GM21515 (cell line): ENCODE measurements around the gene PRAMEF17.
"Not testable (repeated sequence)": the region's sequence is repeated elsewhere in the genome, so short reads cannot be mapped to it uniquely, and the experiment has no call there.

Source experiments
- ATAC-seq: cut with Tn5 transposase; IDR thresholded peaks from one replicate; pipeline ENCODE4 v1.9.1; 2021; ENCODE audit not compliant: unreplicated experiment

Gene PRAMEF17

DNA sequence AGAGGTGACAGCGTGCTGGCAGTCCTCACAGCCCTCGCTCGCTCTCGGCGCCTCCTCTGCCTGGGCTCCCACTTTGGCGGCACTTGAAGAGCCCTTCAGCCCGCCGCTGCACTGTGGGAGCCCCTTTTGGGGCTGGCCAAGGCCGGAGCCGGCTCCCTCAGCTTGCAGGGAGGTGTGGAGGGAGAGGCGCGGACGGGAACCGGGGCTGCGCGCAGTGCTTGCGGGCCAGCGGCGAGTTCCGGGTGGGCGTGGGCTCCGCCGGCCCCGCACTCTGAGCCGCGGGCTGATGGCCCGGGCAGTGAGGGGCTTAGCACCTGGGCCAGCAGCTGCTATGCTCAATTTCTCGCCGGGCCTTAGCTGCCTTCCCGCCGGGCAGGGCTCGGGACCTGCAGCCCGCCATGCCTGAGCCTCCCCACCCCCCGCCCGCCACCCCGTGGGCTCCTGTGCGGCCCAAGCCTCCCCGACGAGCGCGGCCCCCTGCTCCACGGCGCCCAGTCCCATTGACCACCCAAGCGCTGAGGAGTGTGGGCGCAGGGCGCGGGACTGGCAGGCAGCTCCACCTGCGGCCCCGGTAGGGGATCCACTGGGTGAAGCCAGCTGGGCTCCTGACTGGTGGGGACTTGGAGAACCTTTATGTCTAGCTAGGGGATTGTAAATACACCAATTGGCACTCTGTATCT is 49.8 kb downstream of the PRAMEF17 start:
- not testable (repeated sequence) for ATAC-seq
